OCI-LY7 (cell line): ENCODE measurements around the gene UMPS. TPM values are rescaled to one million over a fixed set of nuclear protein-coding genes. Genes with fewer than 3 reads are reported as not detected.

Experiments
- BruUV-seq: library from RNA; stranded (reverse); fragments of 400-500 nt; replicated peaks from 2 replicates; lab custom pipeline; 2021; lab: Mats Ljungman, UMichigan
- CTCF ChIA-PET: fragments of 300-600 bp; sonication (Branson Sonifier 250); formaldehyde crosslinking; loops from one replicate; lab custom pipeline; 2022; ENCODE audit warnings: antibody characterized with exemption; ENCODE audit not compliant: unreplicated experiment; lab: Charles Lee
- POLR2A ChIA-PET: fragments of 300-600 bp; sonication (Branson Sonifier 250); formaldehyde crosslinking; loops from one replicate; lab custom pipeline; 2022; ENCODE audit warnings: antibody characterized with exemption; lab: Charles Lee
- DNase-seq: peaks from one replicate; pipeline ENCODE4 v3.0.0-alpha.2; 2015; ENCODE audit warnings: low spot score
- H2AFZ ChIP-seq: fragments of 200-600 bp; sonication (generic), shearing (Covaris generic); 2 replicates; pipeline ENCODE4 v1.6.1; 2014; ENCODE audit warnings: mild to moderate bottlenecking, antibody characterized with exemption, low read length, moderate library complexity
- H3K27ac ChIP-seq: fragments of 200-600 bp; sonication (generic); 2 replicates; pipeline ENCODE4 v1.5.1; 2014; ENCODE audit warnings: mixed run types, low read depth, mild to moderate bottlenecking, moderate library complexity, low read length, inconsistent platforms; ENCODE audit not compliant: poor library complexity, severe bottlenecking
- H3K36me3 ChIP-seq: fragments of 200-600 bp; sonication (generic); 2 replicates; pipeline ENCODE4 v1.6.1; 2014; ENCODE audit warnings: mild to moderate bottlenecking, antibody characterized with exemption, low read length, moderate library complexity, mixed read lengths; ENCODE audit not compliant: insufficient read depth
- H3K4me1 ChIP-seq: fragments of 200-600 bp; sonication (generic); 2 replicates; pipeline ENCODE4 v1.5.1; 2014; ENCODE audit warnings: mild to moderate bottlenecking, low read length; ENCODE audit not compliant: insufficient read depth, poor library complexity, severe bottlenecking
- H3K4me2 ChIP-seq: fragments of 200-600 bp; sonication (generic); 2 replicates; pipeline ENCODE4 v1.6.1; 2014; ENCODE audit warnings: mild to moderate bottlenecking, low read length
- H3K4me3 ChIP-seq: fragments of 200-600 bp; sonication (generic); 2 replicates; pipeline ENCODE4 v1.5.1; 2014; ENCODE audit warnings: mild to moderate bottlenecking, low read depth, low read length; ENCODE audit not compliant: poor library complexity, severe bottlenecking
- H3K79me2 ChIP-seq: fragments of 200-600 bp; sonication (generic); 2 replicates; pipeline ENCODE4 v1.6.1; 2016; ENCODE audit warnings: low read depth, mild to moderate bottlenecking, low read length, moderate library complexity, mixed read lengths; ENCODE audit not compliant: insufficient read depth
- H3K9me2 ChIP-seq: fragments of 200-600 bp; sonication (generic); 2 replicates; pipeline ENCODE4 v1.6.1; 2016; ENCODE audit warnings: mild to moderate bottlenecking, low read length, mixed read lengths; ENCODE audit not compliant: insufficient read depth
- H3K9me3 ChIP-seq: fragments of 200-600 bp; sonication (generic); 2 replicates; pipeline ENCODE4 v1.6.1; 2014; ENCODE audit warnings: mild to moderate bottlenecking, mixed run types, low read length, mixed read lengths
- H4K20me1 ChIP-seq: fragments of 200-600 bp; sonication (generic); 2 replicates; pipeline ENCODE4 v1.6.1; 2014; ENCODE audit warnings: mild to moderate bottlenecking, antibody characterized with exemption, low read length, moderate library complexity, mixed read lengths; ENCODE audit not compliant: insufficient read depth
- CTCF ChIP-seq: fragments of 200-600 bp; sonication (generic); conservative IDR thresholded peaks from 2 replicates; pipeline ENCODE4 v1.5.1; 2014; ENCODE audit warnings: mild to moderate bottlenecking, antibody characterized with exemption, low read length, moderate library complexity, mixed read lengths
- EZH2phosphoT487 ChIP-seq: fragments of 200-600 bp; sonication (generic); IDR thresholded peaks from 2 replicates; pipeline ENCODE4 v1.6.1; 2018; ENCODE audit warnings: low read depth, borderline replicate concordance, mild to moderate bottlenecking, mixed run types, antibody characterized with exemption, low read length, moderate library complexity, mixed read lengths
- intact Hi-C: fragments of 100-400 bp; cut with micrococcal nuclease; formaldehyde crosslinking; loops from one replicate; pipeline ENCODE4 v1.10.0; 2022; ENCODE audit not compliant: unreplicated experiment
- total RNA-seq, 2 experiments: library from RNA; depleted of rRNA in 1 of 2; stranded (reverse); fragments of >200 nt in 1 of 2; shearing (Covaris generic) in 1 of 2; gene quantifications; 2 replicates each; pipeline ENCODE4 v1.2.3, GENCODE V29; 2014 to 2022

UMPS gene
- total RNA-seq, 2 experiments from 2014 or later, result 24.8 to 62.7 TPM

GRCh38 chr3:124779751-124780191, 49.5 kb downstream of the UMPS start:
- Histone ChIP-seq H2AFZ (no peak overlapping the region), H3K79me2 (no peaks in the 10 kb centered on the region), H3K4me2 (no peak overlapping the region), H3K9me2 (no peaks in the 10 kb centered on the region), H3K4me1 (no peaks in the 10 kb centered on the region), H3K27ac (no peak overlapping the region), H3K4me3 (no peak overlapping the region), H4K20me1 (no peaks in the 10 kb centered on the region), H3K9me3 (no peaks in the 10 kb centered on the region), H3K36me3 (no peaks in the 10 kb centered on the region)
- no peak for DNase-seq
- ChIA-PET CTCF (no interaction called here), POLR2A (interaction anchor here (0.5 kb wide), 1 partner anchor 155 kb away, joined by 4 read pairs; no protein-coding TSS in a partner anchor)
- TF ChIP-seq EZH2phosphoT487 (no peak), CTCF (no peak)
- BruUV-seq, result no TSS peak
- intact Hi-C loops, result no loop called here

- no peak for DNase-seq
- ChIA-PET POLR2A (no interaction called here), CTCF (no interaction called here)
- no TSS peak for BruUV-seq
- no peak for TF ChIP-seq CTCF
- TF ChIP-seq EZH2phosphoT487, result no peak
- Histone ChIP-seq H2AFZ (no peak overlapping the region), H3K4me1 (no peaks in the 10 kb centered on the region), H3K9me3 (no peaks in the 10 kb centered on the region), H3K36me3 (no peaks in the 10 kb centered on the region), H3K79me2 (no peaks in the 10 kb centered on the region), H3K9me2 (no peaks in the 10 kb centered on the region), H3K27ac (no peak overlapping the region), H4K20me1 (no peaks in the 10 kb centered on the region), H3K4me2 (no peak overlapping the region), H3K4me3 (no peak overlapping the region)
- intact Hi-C loops, result no loop called here
Measured at GRCh38 chr3:124780356-124780755, 50.1 kb downstream of the UMPS start.

GRCh38 chr3:124780761-124781475, 50.7 kb downstream of the UMPS start:
- Histone ChIP-seq H3K79me2 (no peaks in the 10 kb centered on the region), H3K4me1 (no peaks in the 10 kb centered on the region), H3K4me2 (no peak overlapping the region), H3K36me3 (no peaks in the 10 kb centered on the region), H3K9me3 (no peaks in the 10 kb centered on the region), H3K27ac (no peak overlapping the region), H2AFZ (no peak overlapping the region), H3K4me3 (no peak overlapping the region), H3K9me2 (no peaks in the 10 kb centered on the region), H4K20me1 (no peaks in the 10 kb centered on the region)
- POLR2A ChIA-PET, result no interaction called here
- no peak for TF ChIP-seq EZH2phosphoT487
- TF ChIP-seq CTCF, result no peak
- no TSS peak for BruUV-seq
- DNase-seq, result no peak
- CTCF ChIA-PET, result no interaction called here
- intact Hi-C loops, result no loop called here
